Right lobe of liver (tissue), 4 donors: ENCODE measurements around the gene C2orf69.

Experiments
- CTCF ChIP-seq, 4 donors: fragments of 200-600 bp in 3 of 4; fragments of 450-650 bp in 1 of 4; IDR thresholded peaks; one replicate each; pipeline versions ENCODE4 v1.5.1 to v1.8.0; 2016 to 2022; ENCODE audit warnings: antibody characterized with exemption in 4 of 4, mild to moderate bottlenecking in 2 of 4
- POLR2A ChIP-seq: fragments of 450-650 bp; IDR thresholded peaks from one replicate; pipeline ENCODE4 v1.6.1; 2017; ENCODE audit warnings: antibody characterized with exemption, mild to moderate bottlenecking
- donor health status: DM: no; HTN: no; CAD: no.
- donor health status: DM: no; HTN: no; CAD: no.
- donor health status: DM: no; HTN: yes; CAD: no.

GRCh38 chr2:199958014-199958413 is 46.9 kb downstream of the C2orf69 start:
- TF ChIP-seq CTCF (IDR thresholded peaks at IDR 0.05) (no peak), POLR2A (no peak)
